SH-SY5Y (cell line): ENCODE data around the gene RORB.

Source experiments
- GATA2 ChIP-seq: IDR thresholded peaks from 2 replicates; pipeline ENCODE4 v1.6.1; 2011; ENCODE audit warnings: mild to moderate bottlenecking, low read depth, low read length
- GATA3 ChIP-seq: IDR thresholded peaks from 2 replicates; pipeline ENCODE4 v1.6.1; 2011; ENCODE audit warnings: low read depth, mild to moderate bottlenecking, low read length, moderate library complexity

GRCh38 chr9:74503666-74504065 lies 6.5 kb downstream of the RORB start:
- no peak for TF ChIP-seq GATA2
- no peak for TF ChIP-seq GATA3
